Activated T-cell treated with anti-CD3 and anti-CD28 coated beads for 1 hour (primary cell): ENCODE results near the gene C16orf46.

Experiments used
- DNase-seq: peaks from one replicate; pipeline ENCODE4 v3.0.0-alpha.2; 2020; ENCODE audit warnings: low read depth

Gene C16orf46

DNA sequence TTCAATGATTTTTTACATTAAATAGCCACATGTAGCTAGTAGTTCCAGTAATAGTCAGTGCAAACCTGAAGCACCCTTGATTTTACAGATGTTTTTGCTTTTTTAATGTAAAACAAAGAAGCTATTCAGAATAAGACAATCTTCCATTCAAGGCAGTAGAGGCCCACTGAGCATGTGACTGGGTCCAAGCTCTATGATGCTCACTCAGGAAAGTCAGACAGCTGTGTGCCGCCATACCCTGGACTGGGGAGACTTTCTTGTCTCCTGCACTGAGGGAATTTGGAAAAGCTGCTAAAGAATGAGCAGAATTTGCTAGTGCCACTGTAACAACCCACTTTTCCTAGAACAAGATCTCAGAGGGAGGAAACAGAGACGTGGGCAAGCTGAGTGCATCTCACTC is 58.5 kb downstream of the C16orf46 start:
- DNase-seq = no peak

GRCh38 chr16:81014672-81015071 is 62.4 kb downstream of the C16orf46 start:
- DNase-seq = no peak

DNA sequence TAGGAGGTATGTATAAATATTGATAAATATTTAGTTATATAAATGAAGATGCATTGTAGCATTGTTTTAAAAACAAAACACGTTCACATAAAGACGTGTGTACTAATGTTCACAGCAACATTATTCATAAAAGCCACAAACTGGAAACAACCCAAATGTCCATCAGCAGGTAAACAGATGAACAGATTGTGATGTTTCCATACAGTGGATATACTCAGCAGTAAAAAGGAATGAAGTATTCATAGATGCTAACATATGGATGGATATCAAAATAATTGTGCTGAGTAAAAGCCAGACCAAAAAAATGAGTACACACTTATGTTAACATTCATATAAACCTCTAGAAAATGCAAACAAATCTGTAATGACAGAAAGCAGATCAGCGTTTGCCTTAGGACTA is 64.1 kb downstream of the C16orf46 start:
- DNase-seq = no peak
